Neural cell (in vitro differentiated cells): ENCODE results near the gene THEM5. TPM values are rescaled to one million over a fixed set of nuclear protein-coding genes. Genes with fewer than 3 reads are reported as not detected.

ENCODE experiments used
- H2AFZ ChIP-seq: fragments of 200-600, 300-800 bp; sonication (generic), shearing (Covaris generic); 2 replicates; pipeline ENCODE4 v1.6.0; 2014; ENCODE audit warnings: low read depth, mild to moderate bottlenecking, antibody characterized with exemption, low read length, moderate library complexity
- H3F3A ChIP-seq: fragments of 200-600 bp; shearing (Covaris generic); 2 replicates; pipeline ENCODE4 v1.6.1; 2016; ENCODE audit warnings: mild to moderate bottlenecking, moderate library complexity, mixed read lengths, antibody characterized with exemption, low read length; ENCODE audit not compliant: insufficient read depth, poor library complexity, severe bottlenecking
- H3K27ac ChIP-seq: fragments of 200-600, 300-800 bp; sonication (generic), shearing (Covaris generic); 2 replicates; pipeline ENCODE4 v1.5.1; 2014; ENCODE audit warnings: mild to moderate bottlenecking, low read length, moderate library complexity
- H3K27me3 ChIP-seq: fragments of 300-800, 200-600 bp; sonication (generic), shearing (Covaris generic); 2 replicates; pipeline ENCODE4 v1.6.0; 2014; ENCODE audit warnings: mild to moderate bottlenecking, low read depth, low read length, moderate library complexity; ENCODE audit not compliant: insufficient read depth
- H3K36me3 ChIP-seq: fragments of 300-800, 200-600 bp; sonication (generic), shearing (Covaris generic); 2 replicates; pipeline ENCODE4 v1.5.1; 2014; ENCODE audit warnings: mild to moderate bottlenecking, antibody characterized with exemption, low read length, moderate library complexity; ENCODE audit not compliant: insufficient read depth
- H3K4me2 ChIP-seq: fragments of 300-800, 200-600 bp; sonication (generic), shearing (Covaris generic); 2 replicates; pipeline ENCODE4 v1.6.0; 2014; ENCODE audit warnings: mild to moderate bottlenecking, low read length
- H3K4me3 ChIP-seq: fragments of 300-800, 200-600 bp; sonication (generic), shearing (Covaris generic); 2 replicates; pipeline ENCODE4 v1.5.1; 2014; ENCODE audit warnings: mild to moderate bottlenecking, low read length, moderate library complexity
- H3K79me2 ChIP-seq: fragments of 200-600 bp; shearing (Covaris generic); replicated peaks from 2 replicates; pipeline ENCODE4 v1.6.0; 2014; ENCODE audit warnings: mild to moderate bottlenecking, low read length, moderate library complexity; ENCODE audit not compliant: insufficient read depth
- H3K9ac ChIP-seq: fragments of 300-800, 200-600 bp; sonication (generic), shearing (Covaris generic); 2 replicates; pipeline ENCODE4 v1.6.1; 2016; ENCODE audit warnings: mild to moderate bottlenecking, low read length, mixed read lengths
- H3K9me2 ChIP-seq: fragments of 200-600 bp; shearing (Covaris generic); 2 replicates; pipeline ENCODE4 v1.6.1; 2016; ENCODE audit warnings: mild to moderate bottlenecking, low read length, mixed read lengths; ENCODE audit not compliant: insufficient read depth
- H3K9me3 ChIP-seq: fragments of 200-600, 300-800 bp; sonication (generic), shearing (Covaris generic); 2 replicates; pipeline ENCODE4 v1.6.1; 2016; ENCODE audit warnings: mild to moderate bottlenecking, mixed run types, low read length, moderate library complexity, mixed read lengths
- H4K20me1 ChIP-seq: fragments of 200-600 bp; shearing (Covaris generic); 2 replicates; pipeline ENCODE4 v1.6.1; 2016; ENCODE audit warnings: mild to moderate bottlenecking, mixed run types; ENCODE audit not compliant: insufficient read depth
- CTCF ChIP-seq: fragments of 450-650 bp; IDR thresholded peaks from 2 replicates; pipeline ENCODE4 v1.5.1; 2014; ENCODE audit warnings: antibody characterized with exemption, mild to moderate bottlenecking, moderate library complexity; ENCODE audit not compliant: poor library complexity, severe bottlenecking
- EP300 ChIP-seq: fragments of 450-650 bp; conservative IDR thresholded peaks from 2 replicates; pipeline ENCODE4 v1.6.1; 2014; ENCODE audit warnings: antibody characterized with exemption, mild to moderate bottlenecking, moderate library complexity; ENCODE audit not compliant: poor library complexity, severe bottlenecking
- EZH2 ChIP-seq: fragments of 200-600, 300-800 bp; shearing (Covaris generic), sonication (generic); IDR thresholded peaks from 2 replicates; pipeline ENCODE4 v1.6.1; 2014; ENCODE audit warnings: antibody characterized with exemption, low read length, borderline replicate concordance, mild to moderate bottlenecking; ENCODE audit not compliant: insufficient read depth, poor library complexity, severe bottlenecking
- MXI1 ChIP-seq: fragments of 450-650 bp; conservative IDR thresholded peaks from 2 replicates; pipeline ENCODE4 v1.6.1; 2014; ENCODE audit warnings: antibody characterized with exemption, mild to moderate bottlenecking; ENCODE audit not compliant: poor library complexity, severe bottlenecking
- POLR2AphosphoS5 ChIP-seq: IDR thresholded peaks from 2 replicates; pipeline ENCODE4 v1.6.1; 2012
- RAD21 ChIP-seq: fragments of 450-650 bp; conservative IDR thresholded peaks from 2 replicates; pipeline ENCODE4 v1.6.1; 2014; ENCODE audit warnings: antibody characterized with exemption, mild to moderate bottlenecking, moderate library complexity
- REST ChIP-seq: IDR thresholded peaks from 2 replicates; pipeline ENCODE4 v1.6.1; 2012; ENCODE audit warnings: borderline replicate concordance
- SMC3 ChIP-seq: fragments of 450-650 bp; conservative IDR thresholded peaks from 2 replicates; pipeline ENCODE4 v1.6.1; 2014; ENCODE audit warnings: antibody characterized with exemption, mild to moderate bottlenecking, moderate library complexity; ENCODE audit not compliant: poor library complexity
- TAF1 ChIP-seq: IDR thresholded peaks from 2 replicates; pipeline ENCODE4 v1.6.1; 2012; ENCODE audit warnings: low read depth
- polyA plus RNA-seq: library from polyadenylated mRNA; depleted of rRNA; stranded (reverse); fragments of >200 nt; gene quantifications from 2 replicates; pipeline ENCODE4 v1.2.3, GENCODE V29; 2014

THEM5 gene
- polyA plus RNA-seq, 1 donor from 2014 or later = not detected

- no peak overlapping the region for H3K4me2 ChIP-seq
- no peak overlapping the region for H3K9ac ChIP-seq
- H3K4me3 ChIP-seq = no peak overlapping the region
- no peaks in the 10 kb centered on the region for H3K27me3 ChIP-seq
- no peaks in the 10 kb centered on the region for H3F3A ChIP-seq
- H4K20me1 ChIP-seq = no peaks in the 10 kb centered on the region
- H3K9me3 ChIP-seq = no peaks in the 10 kb centered on the region
- H3K9me2 ChIP-seq = no peaks in the 10 kb centered on the region
- no peaks in the 10 kb centered on the region for H3K36me3 ChIP-seq
- H3K79me2 ChIP-seq = no peaks in the 10 kb centered on the region
- no peak for TF ChIP-seq POLR2AphosphoS5
- TF ChIP-seq TAF1 = no peak
- no peak for TF ChIP-seq EZH2
- TF ChIP-seq RAD21 = no peak
- no peak for TF ChIP-seq REST
- H3K27ac ChIP-seq = no peak overlapping the region
- H2AFZ ChIP-seq = no peak overlapping the region
These were observed 46.4 kb downstream of the THEM5 start for GRCh38 chr1:151807131-151807530.

GRCh38 chr1:151806170-151806569, 47.3 kb downstream of the THEM5 start:
- no peak overlapping the region for H2AFZ ChIP-seq
- no peak overlapping the region for H3K4me2 ChIP-seq
- H4K20me1 ChIP-seq = no peaks in the 10 kb centered on the region
- H3K9me2 ChIP-seq = no peaks in the 10 kb centered on the region
- no peak for TF ChIP-seq TAF1
- no peak for TF ChIP-seq POLR2AphosphoS5
- TF ChIP-seq EP300 = no peak
- TF ChIP-seq EZH2 = no peak
- TF ChIP-seq MXI1 = no peak
- no peak for TF ChIP-seq RAD21
- H3K27ac ChIP-seq = no peak overlapping the region
- no peaks in the 10 kb centered on the region for H3K9me3 ChIP-seq
- no peaks in the 10 kb centered on the region for H3K79me2 ChIP-seq
- H3K9ac ChIP-seq = no peak overlapping the region
- H3F3A ChIP-seq = no peaks in the 10 kb centered on the region
- no peaks in the 10 kb centered on the region for H3K36me3 ChIP-seq
- no peaks in the 10 kb centered on the region for H3K27me3 ChIP-seq
- H3K4me3 ChIP-seq = no peak overlapping the region

GRCh38 chr1:151805066-151805820, 48.3 kb downstream of the THEM5 start, which contains the start of gene LINGO4:
Gene LINGO4, minus strand, starts transcription at chr1:151805419. Its CDS starts 2,715 bp downstream, at chr1:151802704.
- no peaks in the 10 kb centered on the region for H4K20me1 ChIP-seq
- H3K27ac ChIP-seq = no peak within 1 kb of the TSS
- H3K27me3 ChIP-seq = no peaks in the 10 kb centered on the region
- no peaks in the 10 kb centered on the region for H3F3A ChIP-seq
- H2AFZ ChIP-seq = no peak within 1 kb of the TSS
- no peaks in the 10 kb centered on the region for H3K79me2 ChIP-seq
- no peak for TF ChIP-seq SMC3
- TF ChIP-seq CTCF = no peak
- no peak for TF ChIP-seq RAD21
- no peak for TF ChIP-seq POLR2AphosphoS5
- no peak for TF ChIP-seq MXI1
- TF ChIP-seq REST = no peak
- no peak for TF ChIP-seq EP300
- no peak for TF ChIP-seq TAF1
- no peak for TF ChIP-seq EZH2
- H3K9me2 ChIP-seq = no peaks in the 10 kb centered on the region
- H3K36me3 ChIP-seq = no peaks in the 10 kb centered on the region
- H3K9ac ChIP-seq = no peak within 1 kb of the TSS
- no peak within 1 kb of the TSS for H3K4me3 ChIP-seq
- H3K4me2 ChIP-seq = no peak within 1 kb of the TSS
- H3K9me3 ChIP-seq = no peaks in the 10 kb centered on the region
